HepG2 (cell line): ENCODE measurements around the gene JAKMIP2. TPM values are rescaled to one million over a fixed set of nuclear protein-coding genes. Genes with fewer than 3 reads are reported as not detected.
A peak's percentile ranks its signal among the peaks of the same experiment; 100 is the strongest.

Source experiments
- ATAC-seq: fragments of 200-7000 bp; cut with Tn5 transposase; 3 replicates; pipeline ENCODE4 v1.9.1; 2020; ENCODE audit warnings: mild to moderate bottlenecking, moderate library complexity
- BruUV-seq: library from RNA; stranded (reverse); fragments of 400-500 nt; replicated peaks from 2 replicates; lab custom pipeline; 2021; lab: Mats Ljungman, UMichigan
- CTCF ChIA-PET: fragments of 300-600 bp; formaldehyde crosslinking; extraction: SDS; loops from one replicate; lab custom pipeline; 2021; ENCODE audit warnings: low total read pairs, inconsistent platforms, low intra/inter-chr PET ratio; lab: Yijun Ruan, JAX
- POLR2A ChIA-PET: fragments of 350-600 bp; sonication (Branson Sonifier 250); formaldehyde crosslinking; loops from one replicate; lab custom pipeline; 2020; ENCODE audit warnings: antibody characterized with exemption, inconsistent platforms; lab: Yijun Ruan, JAX
- DNase-seq: peaks from one replicate; pipeline ENCODE4 v3.0.0-alpha.2; 2015; ENCODE audit warnings: low spot score
- FAIRE-seq: peaks from 3 replicates; lab custom pipeline; 2011; peaks lifted over from hg19 to GRCh38; lab: Jason Lieb, UNC
- H2AFZ ChIP-seq: one replicate; pipeline ENCODE4 v1.6.1; 2011; ENCODE audit warnings: low read length, inconsistent platforms
- H3K27ac ChIP-seq: fragments of 300-600 bp; 3 replicates; pipeline ENCODE4 v1.8.0; 2011; ENCODE audit warnings: mixed run types, mild to moderate bottlenecking, mixed read lengths, low read length, inconsistent platforms; ENCODE audit not compliant: insufficient read depth; ENCODE audit errors: extremely low read length
- H3K27me3 ChIP-seq, 2 experiments: fragments of 200-600 bp in 1 of 2; 2 replicates in 1 of 2; 3 replicates in 1 of 2; pipeline versions ENCODE4 v1.6.0 to v1.8.0; 2011; ENCODE audit warnings: low read length in 2 of 2, mild to moderate bottlenecking in 2 of 2, moderate library complexity in 2 of 2, inconsistent platforms in 1 of 2; ENCODE audit not compliant: insufficient read depth in 2 of 2, control insufficient read depth in 1 of 2
- H3K36me3 ChIP-seq, 2 experiments: fragments of 200-600 bp in 1 of 2; replicated peaks in 1 of 2; 2 replicates in 1 of 2; 3 replicates in 1 of 2; pipeline versions ENCODE4 v1.5.1 to v1.8.0; 2011; ENCODE audit warnings: low read length in 2 of 2, inconsistent platforms in 1 of 2; ENCODE audit not compliant: insufficient read depth in 2 of 2, control insufficient read depth in 1 of 2
- H3K4me1 ChIP-seq: 2 replicates; pipeline ENCODE4 v1.5.1; 2012; ENCODE audit warnings: low read length, inconsistent platforms; ENCODE audit not compliant: insufficient read depth
- H3K4me2 ChIP-seq: 2 replicates; pipeline ENCODE4 v1.6.0; 2011; ENCODE audit warnings: low read depth, low read length, inconsistent platforms
- H3K4me3 ChIP-seq, 3 experiments: fragments of 200-600 bp in 1 of 3; sonication (generic), shearing (Covaris generic) in 1 of 3; replicated peaks in 1 of 3; 2 replicates each; pipeline ENCODE4 v1.5.1; 2011 to 2016; ENCODE audit warnings: low read length in 3 of 3, inconsistent platforms in 2 of 3, low read depth in 2 of 3, mild to moderate bottlenecking in 2 of 3, control low read depth in 1 of 3, mixed read lengths in 1 of 3; ENCODE audit not compliant: insufficient read depth in 1 of 3
- H3K79me2 ChIP-seq: one replicate; pipeline ENCODE4 v1.6.1; 2011; ENCODE audit warnings: low read length, inconsistent platforms; ENCODE audit not compliant: insufficient read depth
- H3K9ac ChIP-seq: 2 replicates; pipeline ENCODE4 v1.6.0; 2011; ENCODE audit warnings: mild to moderate bottlenecking, low read depth, low read length, inconsistent platforms; ENCODE audit not compliant: insufficient read depth
- H3K9me3 ChIP-seq: 2 replicates; pipeline ENCODE4 v1.5.1; 2012; ENCODE audit warnings: mild to moderate bottlenecking, low read length
- H4K20me1 ChIP-seq: 2 replicates; pipeline ENCODE4 v1.6.0; 2011; ENCODE audit warnings: inconsistent platforms, mild to moderate bottlenecking, low read length, moderate library complexity; ENCODE audit not compliant: insufficient read depth
- CEBPB ChIP-seq: IDR thresholded peaks from 2 replicates; pipeline ENCODE4 v1.6.1; 2011; ENCODE audit warnings: low read depth, low read length, improper control_type of control experiment, borderline replicate concordance
- CENPX ChIP-seq: sonication (generic); formaldehyde crosslinking; IDR thresholded peaks from 2 replicates; pipeline ENCODE4 v1.9.0; 2021; ENCODE audit warnings: mild to moderate bottlenecking, missing genetic modification reagents, moderate library complexity
- NR1H2 ChIP-seq: sonication (generic); formaldehyde crosslinking; IDR thresholded peaks from 2 replicates; pipeline ENCODE4 v1.8.1; 2022; ENCODE audit warnings: low read depth, missing genetic modification reagents, borderline replicate concordance
- SIN3A ChIP-seq: IDR thresholded peaks from 2 replicates; pipeline ENCODE4 v1.6.1; 2011; ENCODE audit warnings: low read depth, mild to moderate bottlenecking, control low read depth, low read length, borderline replicate concordance
- ZNF446 ChIP-seq: sonication (generic); formaldehyde crosslinking; IDR thresholded peaks from 2 replicates; pipeline ENCODE4 v1.5.0; 2020; ENCODE audit warnings: mild to moderate bottlenecking, missing genetic modification reagents
- ZNF75D ChIP-seq: sonication (generic); formaldehyde crosslinking; IDR thresholded peaks from 2 replicates; pipeline ENCODE4 v1.8.1; 2023; ENCODE audit warnings: missing genetic modification reagents, mild to moderate bottlenecking, borderline replicate concordance
- ZSCAN12 ChIP-seq: sonication (generic); formaldehyde crosslinking; IDR thresholded peaks from 2 replicates; pipeline ENCODE4 v1.9.0; 2021; ENCODE audit warnings: mild to moderate bottlenecking, missing genetic modification reagents
- WGBS: methylation state at CpG from one replicate; pipeline ENCODE4 v1.1.6; 2017; ENCODE audit warnings: low lambda C conversion rate; 5-methylcytosine and 5-hydroxymethylcytosine counted together
- in situ Hi-C: cut with HindIII; loops from 2 replicates; pipeline ENCODE4 v1.10.0; 2017; ENCODE audit warnings: low pct_unique_long_range_greater_than_20kb; ENCODE audit not compliant: extremely low pct_ligation_motif_present
- intact Hi-C: fragments of 100-400 bp; cut with micrococcal nuclease; formaldehyde crosslinking; loops from one replicate; pipeline ENCODE4 v1.10.0; 2022; ENCODE audit not compliant: unreplicated experiment
- polyA plus RNA-seq, 8 experiments: library from polyadenylated mRNA; depleted of rRNA in 3 of 8; stranded (reverse) in 7 of 8; unstranded in 1 of 8; fragments of >200 nt; fragmentation: Illumina TruSeq in 4 of 8; extraction: Trizol in 4 of 8; gene quantifications; 2 replicates each; pipeline versions ENCODE4 v1.2.1 to v1.2.3, GENCODE V29; 2011 to 2016; ENCODE audit warnings: low read depth in 4 of 8, missing spikeins in 1 of 8, mixed read lengths in 1 of 8; ENCODE audit not compliant: insufficient read depth in 1 of 8
- total RNA-seq, 5 experiments: library from RNA; depleted of rRNA; stranded (reverse); fragments of >200 nt; fragmentation: Illumina TruSeq; extraction: Trizol; gene quantifications; 2 replicates each; pipeline ENCODE4 v1.2.3, GENCODE V29; 2016; ENCODE audit warnings: low read depth in 1 of 5
- TF ChIP-seq, protein P1 (sequence below): IDR thresholded peaks from 2 replicates; pipeline ENCODE4 v1.6.1; 2016; ENCODE audit warnings: low read depth, borderline replicate concordance
- TF ChIP-seq, protein P2 (sequence below): IDR thresholded peaks from 2 replicates; pipeline ENCODE4 v1.6.1; 2016; ENCODE audit warnings: control low read depth
- TF ChIP-seq, protein P3 (sequence below): sonication (generic); IDR thresholded peaks from 2 replicates; pipeline ENCODE4 v1.6.1; 2016; ENCODE audit warnings: low read depth, borderline replicate concordance
- TF ChIP-seq, protein P4 (sequence below): sonication (generic); formaldehyde crosslinking; IDR thresholded peaks from 2 replicates; pipeline ENCODE4 v1.4.0; 2020; ENCODE audit warnings: mild to moderate bottlenecking, missing genetic modification reagents
- TF ChIP-seq, protein P5 (sequence below): sonication (generic); formaldehyde crosslinking; IDR thresholded peaks from 2 replicates; pipeline ENCODE4 v1.5.1; 2020; ENCODE audit warnings: missing genetic modification reagents, mild to moderate bottlenecking, borderline replicate concordance

The JAKMIP2 gene
- total and polyA plus RNA-seq, 2 of the 13 experiments (the other 11 are each of a cell fraction or from before 2014, with no cell fraction given): 0.04 to 2.1 TPM

DNA sequence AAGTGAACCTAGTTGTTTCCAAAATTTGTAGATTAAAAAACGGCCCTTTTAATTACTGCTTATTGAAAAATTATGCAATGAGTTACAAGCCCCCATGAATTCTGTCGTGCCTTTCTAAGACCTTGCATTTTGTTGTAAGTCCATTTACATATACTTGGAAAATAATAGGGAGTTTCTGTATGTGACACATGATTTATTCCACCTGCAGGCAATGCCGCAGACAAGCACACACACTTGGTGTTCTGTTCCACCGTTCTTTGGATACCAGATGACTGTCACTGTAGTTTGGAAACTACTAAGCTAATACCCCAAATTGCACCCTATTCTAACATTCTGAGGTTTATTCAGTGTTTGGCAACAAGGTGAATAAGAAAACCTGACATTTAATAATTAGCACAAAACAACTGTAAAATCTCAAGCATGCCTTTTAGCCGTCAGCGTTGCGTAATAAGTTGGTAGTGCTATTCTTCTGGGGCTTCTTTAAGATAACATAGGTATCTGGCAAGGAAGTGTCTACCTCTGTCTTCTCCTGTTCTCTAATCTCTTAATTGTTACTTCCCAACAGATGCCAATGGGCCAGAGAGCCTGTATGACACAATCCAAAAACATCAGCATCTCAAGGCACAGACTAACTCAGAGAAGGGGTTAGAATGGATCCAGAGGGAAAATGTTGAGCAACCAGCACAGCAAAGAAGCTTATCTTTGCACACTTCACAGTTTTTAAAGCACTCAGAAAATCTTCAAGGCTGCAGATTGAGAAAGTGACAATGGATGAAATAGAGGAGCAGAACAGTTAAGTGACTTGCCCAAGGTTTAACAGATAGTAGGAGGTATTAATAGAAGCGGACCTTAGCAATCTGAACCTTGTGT is 224.4 kb downstream of the JAKMIP2 start:
- ATAC-seq (no peak), DNase-seq (no peak), FAIRE-seq (no peak)
- no peak for TF ChIP-seq ZNF75D (CRISPR knock-in tag)
- TF ChIP-seq, protein P1, sequence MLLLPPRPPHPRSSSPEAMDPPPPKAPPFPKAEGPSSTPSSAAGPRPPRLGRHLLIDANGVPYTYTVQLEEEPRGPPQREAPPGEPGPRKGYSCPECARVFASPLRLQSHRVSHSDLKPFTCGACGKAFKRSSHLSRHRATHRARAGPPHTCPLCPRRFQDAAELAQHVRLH: no peak
- TF ChIP-seq CEBPB: peak; percentile 66
- TF ChIP-seq, protein P2, sequence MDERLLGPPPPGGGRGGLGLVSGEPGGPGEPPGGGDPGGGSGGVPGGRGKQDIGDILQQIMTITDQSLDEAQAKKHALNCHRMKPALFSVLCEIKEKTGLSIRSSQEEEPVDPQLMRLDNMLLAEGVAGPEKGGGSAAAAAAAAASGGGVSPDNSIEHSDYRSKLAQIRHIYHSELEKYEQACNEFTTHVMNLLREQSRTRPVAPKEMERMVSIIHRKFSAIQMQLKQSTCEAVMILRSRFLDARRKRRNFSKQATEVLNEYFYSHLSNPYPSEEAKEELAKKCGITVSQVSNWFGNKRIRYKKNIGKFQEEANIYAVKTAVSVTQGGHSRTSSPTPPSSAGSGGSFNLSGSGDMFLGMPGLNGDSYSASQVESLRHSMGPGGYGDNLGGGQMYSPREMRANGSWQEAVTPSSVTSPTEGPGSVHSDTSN: no peak
- H3K36me3 ChIP-seq: no peaks in the 10 kb centered on the region
- H3K9me3 ChIP-seq: no peaks in the 10 kb centered on the region
- no peak overlapping the region for H3K9ac ChIP-seq
- H3K27ac ChIP-seq: no peak overlapping the region
- H3K27me3 ChIP-seq: peaks cover 0 to 1% of the 10 kb centered on the region in 2 experiments; a peak in 1 of 5 replicates
- no peak overlapping the region for H2AFZ ChIP-seq
- H3K4me1 ChIP-seq: no peaks in the 10 kb centered on the region
- H4K20me1 ChIP-seq: no peaks in the 10 kb centered on the region
- intact Hi-C loops: no loop called here
- CTCF ChIA-PET: no interaction called here
- H3K79me2 ChIP-seq: no peaks in the 10 kb centered on the region
- POLR2A ChIA-PET: no interaction called here
- no peak overlapping the region for H3K4me3 ChIP-seq
- no TSS peak for BruUV-seq
- in situ Hi-C loops: no loop called here
- 42% methylated on average over 8 of the region's 8 CpGs for WGBS
- H3K4me2 ChIP-seq: no peak overlapping the region

DNA sequence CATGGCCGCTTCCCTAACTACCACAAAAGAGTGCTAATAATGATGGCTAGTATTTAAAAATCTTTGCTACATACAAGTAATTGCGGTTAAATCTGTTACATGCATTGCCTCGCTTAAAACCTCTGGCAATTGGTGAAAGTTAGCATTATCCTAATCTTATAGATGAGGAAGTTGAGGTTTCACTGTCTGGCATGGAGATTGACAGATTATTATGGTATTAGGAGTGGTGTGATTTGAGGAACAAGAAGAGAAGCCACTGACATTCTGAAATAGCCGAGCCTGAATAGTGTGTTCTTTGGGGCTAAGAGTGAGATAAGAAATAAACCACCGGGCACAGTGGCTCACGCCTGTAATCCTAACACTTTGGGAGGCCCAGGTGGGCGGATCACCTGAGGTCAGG is 227.4 kb downstream of the JAKMIP2 start:
- peaks cover 0 to 1% of the 10 kb centered on the region in 2 experiments; a peak in 1 of 5 replicates for H3K27me3 ChIP-seq
- ChIA-PET POLR2A (no interaction called here), CTCF (no interaction called here)
- H3K9me3 ChIP-seq: no peaks in the 10 kb centered on the region
- no peak overlapping the region for H3K9ac ChIP-seq
- FAIRE-seq (no peak), DNase-seq (no peak), ATAC-seq (no peak)
- no peak overlapping the region for H3K27ac ChIP-seq
- no peak overlapping the region for H3K4me2 ChIP-seq
- H3K36me3 ChIP-seq: no peaks in the 10 kb centered on the region
- H3K79me2 ChIP-seq: no peaks in the 10 kb centered on the region
- no peak overlapping the region for H2AFZ ChIP-seq
- no peaks in the 10 kb centered on the region for H4K20me1 ChIP-seq
- in situ Hi-C loops: no loop called here
- WGBS: 27% methylated on average over 7 of the region's 7 CpGs
- H3K4me3 ChIP-seq: no peak overlapping the region
- no TSS peak for BruUV-seq
- no peaks in the 10 kb centered on the region for H3K4me1 ChIP-seq
- intact Hi-C loops: no loop called here
- TF ChIP-seq, protein P3, sequence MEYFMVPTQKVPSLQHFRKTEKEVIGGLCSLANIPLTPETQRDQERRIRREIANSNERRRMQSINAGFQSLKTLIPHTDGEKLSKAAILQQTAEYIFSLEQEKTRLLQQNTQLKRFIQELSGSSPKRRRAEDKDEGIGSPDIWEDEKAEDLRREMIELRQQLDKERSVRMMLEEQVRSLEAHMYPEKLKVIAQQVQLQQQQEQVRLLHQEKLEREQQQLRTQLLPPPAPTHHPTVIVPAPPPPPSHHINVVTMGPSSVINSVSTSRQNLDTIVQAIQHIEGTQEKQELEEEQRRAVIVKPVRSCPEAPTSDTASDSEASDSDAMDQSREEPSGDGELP: no peak
- TF ChIP-seq, protein P4, sequence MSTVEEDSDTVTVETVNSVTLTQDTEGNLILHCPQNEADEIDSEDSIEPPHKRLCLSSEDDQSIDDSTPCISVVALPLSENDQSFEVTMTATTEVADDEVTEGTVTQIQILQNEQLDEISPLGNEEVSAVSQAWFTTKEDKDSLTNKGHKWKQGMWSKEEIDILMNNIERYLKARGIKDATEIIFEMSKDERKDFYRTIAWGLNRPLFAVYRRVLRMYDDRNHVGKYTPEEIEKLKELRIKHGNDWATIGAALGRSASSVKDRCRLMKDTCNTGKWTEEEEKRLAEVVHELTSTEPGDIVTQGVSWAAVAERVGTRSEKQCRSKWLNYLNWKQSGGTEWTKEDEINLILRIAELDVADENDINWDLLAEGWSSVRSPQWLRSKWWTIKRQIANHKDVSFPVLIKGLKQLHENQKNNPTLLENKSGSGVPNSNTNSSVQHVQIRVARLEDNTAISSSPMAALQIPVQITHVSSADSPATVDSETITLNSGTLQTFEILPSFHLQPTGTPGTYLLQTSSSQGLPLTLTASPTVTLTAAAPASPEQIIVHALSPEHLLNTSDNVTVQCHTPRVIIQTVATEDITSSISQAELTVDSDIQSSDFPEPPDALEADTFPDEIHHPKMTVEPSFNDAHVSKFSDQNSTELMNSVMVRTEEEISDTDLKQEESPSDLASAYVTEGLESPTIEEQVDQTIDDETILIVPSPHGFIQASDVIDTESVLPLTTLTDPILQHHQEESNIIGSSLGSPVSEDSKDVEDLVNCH (CRISPR knock-in tag): no peak
- TF ChIP-seq ZNF446 (CRISPR knock-in tag) (no peak), CENPX (no peak), NR1H2 (CRISPR knock-in tag) (no peak), SIN3A (no peak), ZSCAN12 (CRISPR knock-in tag) (no peak)
- TF ChIP-seq, protein P5, sequence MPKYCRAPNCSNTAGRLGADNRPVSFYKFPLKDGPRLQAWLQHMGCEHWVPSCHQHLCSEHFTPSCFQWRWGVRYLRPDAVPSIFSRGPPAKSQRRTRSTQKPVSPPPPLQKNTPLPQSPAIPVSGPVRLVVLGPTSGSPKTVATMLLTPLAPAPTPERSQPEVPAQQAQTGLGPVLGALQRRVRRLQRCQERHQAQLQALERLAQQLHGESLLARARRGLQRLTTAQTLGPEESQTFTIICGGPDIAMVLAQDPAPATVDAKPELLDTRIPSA (CRISPR knock-in tag): no peak
